HUES64 (cell line): ENCODE measurements around the gene HSP90AB1.

ENCODE experiments used
- H3K27ac ChIP-seq: 2 replicates; pipeline ENCODE4 v1.7.0; 2013; ENCODE audit warnings: low read depth, low read length, inconsistent platforms
- H3K27me3 ChIP-seq: 2 replicates; pipeline ENCODE4 v1.6.1; 2013; ENCODE audit warnings: mild to moderate bottlenecking, low read length; ENCODE audit not compliant: insufficient read depth
- H3K36me3 ChIP-seq: 2 replicates; pipeline ENCODE4 v1.6.1; 2013; ENCODE audit warnings: mild to moderate bottlenecking, low read length; ENCODE audit not compliant: insufficient read depth
- H3K4me1 ChIP-seq: 2 replicates; pipeline ENCODE4 v1.6.1; 2013; ENCODE audit warnings: mild to moderate bottlenecking, low read length, moderate library complexity; ENCODE audit not compliant: insufficient read depth
- H3K4me3 ChIP-seq: 2 replicates; pipeline ENCODE4 v1.5.1; 2013; ENCODE audit warnings: mild to moderate bottlenecking, low read length, moderate library complexity
- H3K9ac ChIP-seq: 2 replicates; pipeline ENCODE4 v1.6.1; 2013; ENCODE audit warnings: mild to moderate bottlenecking, low read depth, low read length
- H3K9me3 ChIP-seq: 2 replicates; pipeline ENCODE4 v1.6.1; 2013; ENCODE audit warnings: low read depth, low read length; ENCODE audit not compliant: insufficient read depth
- WGBS: fragments of 150-250, 120-280 bp; methylation state at CpG from one replicate; pipeline ENCODE4 v1.1.7; 2013; ENCODE audit warnings: missing lambda C conversion rate; 5-methylcytosine and 5-hydroxymethylcytosine counted together

Gene HSP90AB1

DNA sequence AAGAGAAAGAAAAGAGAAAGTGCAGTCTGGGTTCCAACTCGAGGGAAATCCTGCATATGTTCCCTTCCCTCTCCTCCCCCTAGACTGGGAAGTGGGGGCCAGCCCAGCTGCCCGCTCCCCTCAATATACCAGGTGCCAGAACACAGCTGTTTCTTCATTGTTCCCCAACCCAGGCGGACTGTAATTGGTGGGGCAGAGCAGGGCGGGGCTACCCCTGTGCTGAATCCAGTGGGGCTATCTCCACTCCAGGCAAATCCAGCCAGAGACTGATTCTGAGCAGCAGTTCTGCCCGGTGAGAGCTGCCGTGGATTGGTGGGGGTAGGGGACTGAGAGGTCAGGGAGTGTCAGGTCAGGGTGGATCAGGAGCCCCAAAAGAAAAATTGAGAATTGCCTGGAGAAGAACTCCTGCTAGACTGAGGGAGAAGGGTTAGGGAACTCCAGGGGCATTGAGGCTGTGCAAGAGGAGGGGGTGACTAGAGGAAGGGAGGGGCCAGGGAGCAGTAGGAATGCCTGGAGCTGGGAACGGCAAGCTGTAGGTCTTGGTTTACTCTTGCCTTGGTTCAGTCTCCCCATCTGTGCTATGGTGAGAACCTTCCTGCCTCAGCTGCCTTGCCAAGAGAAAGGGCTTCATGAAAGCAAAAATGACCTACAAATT, 30.1 kb upstream of the HSP90AB1 start, which contains the start of gene MYMX:
TSS of gene MYMX (plus strand) at position 250 of the 655 bp plus-strand sequence. CDS start 546 bp downstream, outside the sequence.
- Histone ChIP-seq H3K27me3 (no peaks in the 10 kb centered on the region), H3K9me3 (no peaks in the 10 kb centered on the region), H3K9ac (peak within 1 kb of the TSS; percentile 1), H3K4me3 (peak within 1 kb of the TSS; percentile 28; the same call in 1 of the 2 replicates), H3K4me1 (peaks cover 29% of the 10 kb centered on the region), H3K27ac (peak within 1 kb of the TSS; percentile 43; the same call in 1 of the 2 replicates), H3K36me3 (no peaks in the 10 kb centered on the region)
- 37% methylated on average over 6 of the region's 7 CpGs for WGBS

DNA sequence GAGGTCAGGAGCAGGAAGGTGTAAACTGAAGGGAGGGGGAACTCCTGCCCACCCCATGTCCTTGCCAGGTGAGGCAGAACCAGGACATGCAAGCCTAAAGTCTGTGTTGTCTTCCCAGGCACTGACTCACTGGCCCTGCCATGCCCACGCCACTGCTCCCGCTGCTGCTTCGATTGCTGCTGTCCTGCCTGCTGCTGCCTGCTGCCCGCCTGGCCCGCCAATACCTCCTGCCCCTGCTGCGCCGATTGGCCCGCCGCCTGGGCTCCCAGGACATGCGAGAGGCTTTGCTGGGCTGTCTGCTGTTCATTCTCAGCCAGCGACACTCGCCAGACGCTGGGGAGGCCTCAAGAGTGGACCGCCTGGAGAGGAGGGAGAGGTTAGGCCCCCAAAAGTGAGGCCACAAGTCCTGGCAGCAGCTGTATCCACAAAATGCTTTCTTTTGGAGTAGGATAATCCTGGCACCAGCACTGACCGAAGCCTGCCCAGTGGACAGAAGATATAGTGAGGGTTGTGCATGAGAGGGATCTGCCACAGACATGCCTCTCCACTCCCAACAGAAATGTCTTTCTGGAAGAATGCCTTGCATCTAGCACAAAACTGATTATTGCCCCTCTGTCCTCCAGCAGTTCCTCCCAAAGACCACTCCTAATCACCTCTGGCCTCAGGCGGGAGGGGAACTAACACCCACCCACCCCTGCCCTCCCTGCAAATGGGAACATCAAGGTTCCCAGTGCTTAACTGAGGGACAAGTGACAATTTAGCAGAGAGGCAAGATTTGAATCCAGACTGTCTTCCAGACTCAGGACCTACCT, 29.4 kb upstream of the HSP90AB1 start:
- H3K9ac ChIP-seq = peak overlapping the region; percentile 1

GRCh38 chr6:44219053-44219814, 27.7 kb upstream of the HSP90AB1 start:
- under 1% methylated on average over 44 of the region's 45 CpGs for WGBS
- peaks cover 40% of the 10 kb centered on the region for H3K4me1 ChIP-seq
- H3K27ac ChIP-seq = peak overlapping the region; percentile 99
- no peaks in the 10 kb centered on the region for H3K9me3 ChIP-seq
- no peaks in the 10 kb centered on the region for H3K36me3 ChIP-seq
- H3K27me3 ChIP-seq = no peaks in the 10 kb centered on the region
- peak overlapping the region; percentile 54 for H3K4me3 ChIP-seq
- H3K9ac ChIP-seq = peak overlapping the region; percentile 82

More for the DNA sequence above, 29.4 kb upstream of the HSP90AB1 start:
- peak overlapping the region; percentile 43; the same call in 1 of the 2 replicates for H3K27ac ChIP-seq
- no peaks in the 10 kb centered on the region for H3K36me3 ChIP-seq
- no peaks in the 10 kb centered on the region for H3K27me3 ChIP-seq
- H3K4me3 ChIP-seq = peak overlapping the region; percentile 54; the same call in 1 of the 2 replicates
- no peaks in the 10 kb centered on the region for H3K9me3 ChIP-seq
- H3K4me1 ChIP-seq = peaks cover 35% of the 10 kb centered on the region
- 32% methylated on average over 16 of the region's 16 CpGs for WGBS

- H3K9ac ChIP-seq = peak overlapping the region; percentile 17; the same call in 1 of the 2 replicates
These were observed 26.8 kb upstream of the HSP90AB1 start for GRCh38 chr6:44219815-44220784.

DNA sequence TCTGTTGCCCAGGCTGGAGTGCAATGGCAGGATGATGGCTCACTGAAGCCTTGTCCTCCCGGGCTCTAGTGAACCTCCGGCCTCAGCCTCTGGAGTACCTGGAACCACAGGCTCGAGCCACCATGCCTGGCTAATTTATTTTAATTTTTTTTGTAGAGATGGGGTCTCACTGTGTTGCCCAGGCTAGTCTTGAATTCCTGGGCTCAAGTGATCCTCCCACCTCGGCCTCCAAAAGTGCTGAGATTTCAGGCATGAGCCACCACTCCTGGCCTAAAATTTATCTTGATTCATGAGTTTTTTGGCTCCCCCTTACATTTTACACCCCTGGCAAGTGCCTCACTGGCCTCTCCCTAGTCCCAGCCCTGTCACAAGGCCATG, 26.0 kb upstream of the HSP90AB1 start:
- Histone ChIP-seq H3K9me3 (no peaks in the 10 kb centered on the region), H3K36me3 (no peaks in the 10 kb centered on the region), H3K4me3 (no peak overlapping the region), H3K4me1 (peaks cover 54% of the 10 kb centered on the region), H3K9ac (no peak overlapping the region), H3K27me3 (no peaks in the 10 kb centered on the region), H3K27ac (no peak overlapping the region)
- WGBS = 93% methylated on average over 4 of the region's 4 CpGs

More at GRCh38 chr6:44219815-44220784, 26.8 kb upstream of the HSP90AB1 start:
- 56% methylated on average over 24 of the region's 28 CpGs for WGBS
- Histone ChIP-seq H3K36me3 (no peaks in the 10 kb centered on the region), H3K27ac (peak overlapping the region; percentile 99; the same call in 1 of the 2 replicates), H3K27me3 (no peaks in the 10 kb centered on the region), H3K9me3 (no peaks in the 10 kb centered on the region), H3K4me3 (peak overlapping the region; percentile 54), H3K4me1 (peaks cover 49% of the 10 kb centered on the region)

DNA sequence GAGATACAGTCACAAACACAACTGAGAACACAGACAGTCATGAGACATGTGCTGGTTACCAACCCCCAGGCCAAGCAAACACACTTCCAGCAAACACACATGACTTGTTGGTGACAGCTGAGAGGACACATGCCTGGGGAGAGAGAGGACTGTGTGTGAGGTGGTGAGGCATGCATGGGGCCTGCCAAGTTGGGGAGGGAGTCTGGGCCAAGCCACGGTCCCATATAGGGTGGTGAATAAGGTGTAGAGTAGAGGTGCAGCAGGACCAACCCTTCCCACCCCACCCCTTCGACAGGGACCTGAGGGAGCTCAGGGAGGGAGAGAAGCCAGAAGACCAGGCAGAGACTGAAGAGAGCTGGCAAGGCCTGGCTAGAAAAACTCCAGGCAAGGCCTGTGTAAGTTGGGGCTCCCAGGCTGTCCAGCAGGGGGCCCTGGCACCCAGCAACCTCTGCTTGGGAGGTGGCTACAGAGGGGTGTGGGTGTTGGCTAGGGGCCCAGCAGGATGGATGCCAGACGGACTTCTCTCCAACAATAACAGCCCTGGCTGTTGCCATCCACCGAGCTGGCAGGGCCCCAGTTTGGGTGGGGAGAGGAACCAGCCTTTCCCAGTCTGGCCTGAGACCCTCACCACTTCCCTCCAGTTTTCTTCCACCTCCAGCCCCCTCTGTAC, 25.5 kb upstream of the HSP90AB1 start:
- no peaks in the 10 kb centered on the region for H3K9me3 ChIP-seq
- no peak overlapping the region for H3K4me3 ChIP-seq
- H3K27me3 ChIP-seq = no peaks in the 10 kb centered on the region
- H3K9ac ChIP-seq = no peak overlapping the region
- 40% methylated on average over 3 of the region's 4 CpGs for WGBS
- peaks cover 58% of the 10 kb centered on the region for H3K4me1 ChIP-seq
- H3K27ac ChIP-seq = peak overlapping the region; percentile 12; the same call in 1 of the 2 replicates
- H3K36me3 ChIP-seq = no peaks in the 10 kb centered on the region

GRCh38 chr6:44221961-44222335, 25.0 kb upstream of the HSP90AB1 start:
- no peak overlapping the region for H3K4me3 ChIP-seq
- H3K27me3 ChIP-seq = no peaks in the 10 kb centered on the region
- no peaks in the 10 kb centered on the region for H3K9me3 ChIP-seq
- peaks cover 57% of the 10 kb centered on the region for H3K4me1 ChIP-seq
- H3K27ac ChIP-seq = peak overlapping the region; percentile 12; the same call in 1 of the 2 replicates
- no peak overlapping the region for H3K9ac ChIP-seq
- H3K36me3 ChIP-seq = no peaks in the 10 kb centered on the region
- WGBS = 57% methylated on average over 1 of the region's 2 CpGs

DNA sequence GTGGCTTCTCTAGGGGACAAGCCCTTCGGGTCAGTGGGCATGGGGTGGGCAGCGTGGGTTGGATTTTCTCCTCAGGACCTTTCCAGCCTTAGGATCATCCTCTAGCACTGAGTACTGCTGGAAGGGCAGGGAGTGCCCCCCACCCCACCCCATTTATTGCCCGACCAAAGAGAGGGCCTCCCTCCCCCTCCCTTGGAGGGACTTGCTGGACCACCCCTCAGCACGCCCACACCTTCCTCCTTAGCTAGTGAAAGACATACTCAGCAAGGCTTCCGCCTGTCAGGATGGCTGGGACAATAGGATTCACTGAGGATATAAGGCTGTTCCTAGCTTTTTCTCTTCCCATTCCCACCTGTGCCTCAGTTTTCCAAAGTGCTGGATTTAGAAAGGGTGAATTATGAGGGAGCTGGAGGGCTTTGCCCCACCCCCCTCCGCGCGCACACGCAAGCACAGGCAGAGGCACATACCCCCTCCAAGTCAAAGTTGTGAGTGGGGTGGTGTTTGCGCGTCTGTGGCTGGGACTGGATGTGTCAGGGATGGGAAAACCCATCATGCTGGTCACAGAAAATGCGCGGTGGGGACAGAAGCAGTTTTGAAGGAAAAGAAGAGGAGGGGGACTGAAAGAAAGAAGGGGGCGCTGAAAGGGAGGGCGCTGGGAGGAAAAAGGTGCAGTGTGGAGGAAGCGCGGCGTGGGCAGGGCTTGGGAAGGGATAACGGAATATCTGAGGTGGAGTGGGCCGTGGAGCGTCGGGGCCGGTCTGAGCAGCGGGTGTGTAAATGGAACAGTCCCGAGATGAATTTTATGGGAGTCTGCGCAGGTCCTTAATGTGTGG, 24.2 kb upstream of the HSP90AB1 start:
- peak overlapping the region; percentile 62 for H3K4me3 ChIP-seq
- no peaks in the 10 kb centered on the region for H3K9me3 ChIP-seq
- peaks cover 4% of the 10 kb centered on the region; the same call in 1 of the 2 replicates for H3K36me3 ChIP-seq
- no peaks in the 10 kb centered on the region for H3K27me3 ChIP-seq
- H3K4me1 ChIP-seq = peaks cover 50% of the 10 kb centered on the region
- WGBS = 7% methylated on average over 26 of the region's 26 CpGs
- H3K9ac ChIP-seq = peak overlapping the region; percentile 23; the same call in 1 of the 2 replicates
- H3K27ac ChIP-seq = peak overlapping the region; percentile 62; the same call in 1 of the 2 replicates

GRCh38 chr6:44223319-44224028, 23.4 kb upstream of the HSP90AB1 start, which contains the start of gene SLC29A1:
Gene SLC29A1, plus strand, starts transcription at chr6:44223595. Its CDS starts 3,719 bp downstream, at chr6:44227314.
- Histone ChIP-seq H3K36me3 (peaks cover 11% of the 10 kb centered on the region; the same call in 1 of the 2 replicates), H3K9ac (peak within 1 kb of the TSS; percentile 75), H3K27me3 (no peaks in the 10 kb centered on the region), H3K4me3 (peak within 1 kb of the TSS; percentile 62), H3K27ac (peak within 1 kb of the TSS; percentile 89), H3K4me1 (peaks cover 42% of the 10 kb centered on the region), H3K9me3 (no peaks in the 10 kb centered on the region)
- WGBS = under 1% methylated on average over 73 of the region's 73 CpGs
